GM21526 (cell line): ENCODE data around the gene MS4A4A.
"Not testable (repeated sequence)": the region's sequence is repeated elsewhere in the genome, so short reads cannot be mapped to it uniquely, and the experiment has no call there.

Experiments
- ATAC-seq: cut with Tn5 transposase; IDR thresholded peaks from one replicate; pipeline ENCODE4 v1.9.1; 2021; ENCODE audit warnings: moderate library complexity; ENCODE audit not compliant: unreplicated experiment, low FRiP score

MS4A4A gene

GRCh38 chr11:60301178-60301577 is 20.7 kb downstream of the MS4A4A start:
- no peak for ATAC-seq

GRCh38 chr11:60301884-60302283 is 21.4 kb downstream of the MS4A4A start:
- ATAC-seq, result not testable (repeated sequence)

- ATAC-seq, result no peak
These were observed 23.2 kb downstream of the MS4A4A start for GRCh38 chr11:60303661-60304060.

GRCh38 chr11:60305906-60306619 is 25.6 kb downstream of the MS4A4A start:
- no peak for ATAC-seq

GRCh38 chr11:60307507-60308195 is 27.2 kb downstream of the MS4A4A start:
- no peak for ATAC-seq

GRCh38 chr11:60310407-60310998 is 30.0 kb downstream of the MS4A4A start:
- peak; percentile 68 for ATAC-seq

- ATAC-seq, result no peak
These were observed 34.3 kb downstream of the MS4A4A start for GRCh38 chr11:60314635-60315321.

- no peak for ATAC-seq
These were observed 35.4 kb downstream of the MS4A4A start for GRCh38 chr11:60315871-60316270.

- no peak for ATAC-seq
These were observed 35.9 kb downstream of the MS4A4A start for GRCh38 chr11:60316317-60316716.

GRCh38 chr11:60318726-60319125 is 38.3 kb downstream of the MS4A4A start:
- no peak for ATAC-seq

- ATAC-seq, result no peak
These were observed 40.6 kb downstream of the MS4A4A start for GRCh38 chr11:60321051-60321450.

GRCh38 chr11:60326955-60327354 is 46.5 kb downstream of the MS4A4A start, which contains the start of gene MS4A6E:
TSS of gene MS4A6E (plus strand) at chr11:60327255. CDS start at chr11:60334896, 7,641 bp downstream.
- ATAC-seq, result no peak

- ATAC-seq, result no peak
These were observed 48.0 kb downstream of the MS4A4A start for GRCh38 chr11:60328460-60328859.

- ATAC-seq, result no peak
These were observed 52.4 kb downstream of the MS4A4A start for GRCh38 chr11:60332846-60333245.

- peak; percentile 54 for ATAC-seq
These were observed 53.6 kb downstream of the MS4A4A start for GRCh38 chr11:60334005-60334620.

GRCh38 chr11:60336767-60337391 is 56.4 kb downstream of the MS4A4A start:
- ATAC-seq, result no peak

- ATAC-seq, result no peak
These were observed 57.6 kb downstream of the MS4A4A start for GRCh38 chr11:60338053-60338452.

- ATAC-seq, result no peak
These were observed 58.9 kb downstream of the MS4A4A start for GRCh38 chr11:60339356-60339755.

- ATAC-seq, result no peak
These were observed 62.7 kb downstream of the MS4A4A start for GRCh38 chr11:60343094-60343704.

- ATAC-seq, result no peak
These were observed 63.7 kb downstream of the MS4A4A start for GRCh38 chr11:60344146-60344545.
